HG03469 (cell line): ENCODE results near the gene MAMDC2.

Experiments used
- ATAC-seq: cut with Tn5 transposase; IDR thresholded peaks from one replicate; pipeline ENCODE4 v1.9.1; 2021; ENCODE audit warnings: mild to moderate bottlenecking, moderate library complexity, moderate number of reproducible peaks; ENCODE audit not compliant: unreplicated experiment

MAMDC2 gene, protein sequence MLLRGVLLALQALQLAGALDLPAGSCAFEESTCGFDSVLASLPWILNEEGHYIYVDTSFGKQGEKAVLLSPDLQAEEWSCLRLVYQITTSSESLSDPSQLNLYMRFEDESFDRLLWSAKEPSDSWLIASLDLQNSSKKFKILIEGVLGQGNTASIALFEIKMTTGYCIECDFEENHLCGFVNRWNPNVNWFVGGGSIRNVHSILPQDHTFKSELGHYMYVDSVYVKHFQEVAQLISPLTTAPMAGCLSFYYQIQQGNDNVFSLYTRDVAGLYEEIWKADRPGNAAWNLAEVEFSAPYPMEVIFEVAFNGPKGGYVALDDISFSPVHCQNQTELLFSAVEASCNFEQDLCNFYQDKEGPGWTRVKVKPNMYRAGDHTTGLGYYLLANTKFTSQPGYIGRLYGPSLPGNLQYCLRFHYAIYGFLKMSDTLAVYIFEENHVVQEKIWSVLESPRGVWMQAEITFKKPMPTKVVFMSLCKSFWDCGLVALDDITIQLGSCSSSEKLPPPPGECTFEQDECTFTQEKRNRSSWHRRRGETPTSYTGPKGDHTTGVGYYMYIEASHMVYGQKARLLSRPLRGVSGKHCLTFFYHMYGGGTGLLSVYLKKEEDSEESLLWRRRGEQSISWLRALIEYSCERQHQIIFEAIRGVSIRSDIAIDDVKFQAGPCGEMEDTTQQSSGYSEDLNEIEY

DNA sequence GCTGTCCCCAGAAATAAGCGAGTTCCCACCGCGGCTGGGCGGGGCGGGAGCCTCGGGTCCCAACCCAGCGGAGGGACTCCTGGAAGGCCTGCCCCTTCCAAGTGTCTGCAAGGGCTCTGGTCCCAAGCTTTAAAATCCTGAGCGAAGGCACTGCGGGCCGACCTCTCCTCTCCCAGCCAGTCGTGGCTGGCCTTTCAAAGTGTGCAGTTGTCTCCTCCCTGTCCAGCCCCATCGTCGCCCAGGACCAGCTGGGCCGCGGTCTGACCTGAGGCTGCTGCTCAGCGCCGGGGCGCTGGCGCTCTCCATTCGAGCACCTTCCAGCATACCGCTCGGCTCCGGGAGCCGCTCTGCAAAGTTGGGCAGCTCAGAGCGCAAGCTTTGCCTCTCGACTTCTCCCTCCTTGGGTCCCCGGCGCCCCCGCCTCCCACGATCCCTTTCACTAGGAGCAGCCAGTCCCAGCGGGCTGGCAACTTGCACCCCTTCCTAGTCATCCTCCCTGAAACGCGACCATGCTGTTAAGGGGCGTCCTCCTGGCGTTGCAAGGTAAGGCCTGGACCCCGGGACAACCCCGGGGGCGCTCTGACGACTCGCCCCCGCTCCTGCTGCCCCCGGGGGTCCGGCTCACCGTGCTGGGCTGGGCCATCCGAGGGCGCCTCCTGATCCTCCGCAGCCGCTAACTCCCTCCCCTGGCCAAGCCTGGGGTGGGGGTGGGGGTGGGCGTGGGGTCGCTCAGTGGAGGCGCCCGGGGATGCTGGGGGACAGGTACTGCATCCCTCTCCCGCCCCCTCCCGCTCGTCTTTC is at the start of gene MAMDC2:
Gene MAMDC2, plus strand, starts transcription at position 160 of the 801 bp plus-strand sequence. Its CDS starts 350 bp downstream, at position 510.
- ATAC-seq, result no peak

DNA sequence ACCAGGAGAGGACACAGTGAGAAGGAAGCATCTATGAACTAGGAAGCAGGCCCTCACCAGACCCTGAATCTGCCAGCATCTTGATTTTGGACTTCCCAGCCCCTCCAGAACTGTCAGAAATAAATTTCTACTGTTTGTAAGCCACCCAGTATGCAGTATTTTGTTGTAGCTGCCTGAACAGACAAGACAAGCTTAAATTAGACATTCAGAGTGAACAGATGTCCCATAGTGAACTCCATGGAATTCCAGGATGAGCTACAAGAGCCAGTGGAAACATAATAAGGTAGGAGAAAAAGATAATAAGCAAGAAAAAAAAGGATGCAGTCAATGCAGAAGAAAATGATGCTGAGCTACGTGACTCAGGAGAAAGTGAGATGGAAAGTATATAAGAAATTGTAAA is 47.8 kb upstream of the MAMDC2 start:
- ATAC-seq, result no peak

DNA sequence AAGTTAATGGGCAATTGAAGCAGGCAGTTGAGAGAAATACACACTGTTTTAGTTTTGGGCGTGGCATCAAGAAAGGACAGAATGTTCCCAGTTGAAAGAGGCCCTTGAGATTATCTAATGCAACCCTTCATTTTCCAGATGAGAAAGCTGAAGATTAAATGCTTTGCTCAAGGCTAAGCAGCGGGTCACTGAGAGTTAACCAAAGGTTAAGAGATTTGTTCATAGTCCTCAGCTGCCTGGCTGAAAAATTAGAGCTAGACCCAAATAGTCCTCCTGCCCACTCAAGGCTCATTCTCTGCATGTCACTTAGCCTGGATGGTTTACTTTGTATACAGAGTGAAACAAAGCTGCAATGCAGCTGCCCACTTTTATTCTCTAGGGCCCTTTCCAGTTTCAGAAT is 46.7 kb upstream of the MAMDC2 start:
- ATAC-seq, result no peak

DNA sequence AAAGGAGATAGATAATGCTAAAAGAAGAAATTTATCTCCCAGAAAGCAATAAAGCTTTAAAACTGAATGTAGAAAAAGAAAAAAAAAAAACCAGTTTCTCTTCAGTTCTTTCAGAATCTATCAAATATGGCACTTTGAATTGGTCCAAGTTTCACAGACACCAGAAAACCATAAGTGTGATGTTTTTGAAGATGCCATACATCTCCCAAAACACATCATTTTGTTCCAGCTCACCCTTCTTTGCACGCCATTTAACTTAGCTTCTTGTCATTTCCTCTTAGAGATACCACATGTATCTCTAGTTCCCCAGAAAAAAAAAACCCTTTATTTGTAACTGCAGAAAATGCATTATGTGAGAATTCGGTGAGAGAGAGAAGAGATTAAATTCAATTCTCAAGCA is 46.1 kb upstream of the MAMDC2 start:
- ATAC-seq, result no peak

DNA sequence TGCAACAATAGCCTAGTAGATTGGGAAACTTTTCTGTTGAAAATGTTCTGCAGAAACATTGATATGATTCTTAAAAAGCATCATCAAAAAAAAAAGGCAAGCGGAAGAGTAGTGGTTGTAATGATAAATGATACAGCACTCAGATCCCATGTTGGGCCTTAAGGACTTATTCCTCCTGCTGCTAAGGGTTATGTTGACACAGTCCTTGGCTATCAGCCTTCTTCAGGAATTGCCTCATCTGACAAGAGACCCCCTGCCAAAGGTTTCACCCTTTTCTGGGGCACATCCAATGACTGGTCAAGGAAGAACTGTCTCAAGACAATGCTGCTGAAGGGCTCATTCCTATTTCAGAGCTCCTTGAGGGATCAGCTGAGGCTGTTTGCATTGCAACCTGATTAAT is 44.3 kb upstream of the MAMDC2 start:
- no peak for ATAC-seq

DNA sequence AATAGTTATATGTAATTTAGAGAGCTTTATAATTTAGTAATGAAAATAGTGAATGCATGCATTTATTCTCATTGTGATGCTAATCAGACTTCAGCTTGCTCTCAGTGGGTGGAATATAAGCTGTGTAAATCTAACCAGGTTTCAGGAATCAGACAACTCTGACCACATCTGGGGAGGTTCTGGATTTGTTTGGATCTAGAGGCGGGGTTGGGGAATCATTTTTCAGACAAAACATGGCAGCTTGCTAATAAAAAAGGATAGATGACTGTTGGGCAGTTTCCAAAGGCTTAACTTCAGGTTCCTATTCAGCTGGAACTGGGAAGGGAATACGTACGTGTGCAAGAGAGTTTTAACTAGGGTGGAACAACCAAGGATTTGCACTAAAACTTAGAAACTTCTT is 43.2 kb upstream of the MAMDC2 start:
- no peak for ATAC-seq

DNA sequence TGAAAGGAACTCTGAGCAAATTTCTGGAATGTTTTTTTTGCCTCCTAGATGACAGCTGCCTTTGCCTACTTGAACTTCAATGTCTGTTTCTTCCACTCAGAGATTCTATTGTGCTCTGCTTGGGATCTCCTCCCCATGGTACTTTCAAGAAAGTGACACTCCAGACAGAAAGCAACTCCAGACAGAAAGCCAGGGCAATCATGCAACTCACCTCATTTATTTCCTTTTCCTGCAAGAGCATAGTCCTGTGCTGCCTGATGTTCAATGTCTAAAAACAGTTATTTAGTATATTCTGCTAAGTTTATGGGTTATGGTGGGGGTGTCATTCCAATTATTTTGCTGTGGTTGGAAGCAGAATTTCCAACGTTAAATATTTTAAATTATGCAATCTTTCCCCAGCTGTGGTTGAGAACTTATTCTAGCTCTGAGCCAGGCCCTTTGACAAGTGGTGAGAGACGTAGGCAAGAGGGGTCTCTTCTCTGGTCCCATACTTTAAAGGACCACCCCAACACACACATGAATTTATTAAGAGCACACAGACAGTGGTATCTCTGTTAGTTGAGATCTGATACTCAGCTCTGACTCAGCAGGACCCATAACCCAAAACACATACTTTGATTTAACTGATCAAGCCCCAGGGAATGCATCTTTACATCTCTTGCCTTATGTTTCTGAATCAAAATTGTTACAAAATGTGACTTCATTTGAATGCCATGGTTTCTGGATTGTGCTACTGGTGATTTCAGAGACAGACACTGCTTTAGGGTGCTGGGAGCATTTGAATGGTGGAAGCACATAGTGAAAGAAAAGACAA is 39.5 kb upstream of the MAMDC2 start:
- no peak for ATAC-seq

DNA sequence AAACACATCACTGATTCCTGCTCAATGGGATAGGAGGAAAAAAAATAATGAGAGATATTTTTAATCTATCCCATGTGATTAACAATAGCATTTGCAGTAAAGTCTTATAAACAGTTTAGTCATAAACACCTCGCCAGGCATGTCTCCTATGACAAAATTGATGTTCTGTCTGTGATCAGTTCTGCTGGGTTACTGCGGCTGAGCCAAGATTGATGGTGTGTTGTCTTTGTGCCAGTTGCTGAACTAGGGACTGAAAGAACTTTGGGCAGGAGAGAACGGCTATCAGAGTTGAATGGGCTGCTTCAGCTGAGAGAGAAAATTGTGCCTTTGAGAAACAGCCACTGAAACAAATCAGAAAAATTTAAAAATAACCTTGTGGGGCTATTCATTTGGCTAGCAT is 37.3 kb upstream of the MAMDC2 start:
- no peak for ATAC-seq

DNA sequence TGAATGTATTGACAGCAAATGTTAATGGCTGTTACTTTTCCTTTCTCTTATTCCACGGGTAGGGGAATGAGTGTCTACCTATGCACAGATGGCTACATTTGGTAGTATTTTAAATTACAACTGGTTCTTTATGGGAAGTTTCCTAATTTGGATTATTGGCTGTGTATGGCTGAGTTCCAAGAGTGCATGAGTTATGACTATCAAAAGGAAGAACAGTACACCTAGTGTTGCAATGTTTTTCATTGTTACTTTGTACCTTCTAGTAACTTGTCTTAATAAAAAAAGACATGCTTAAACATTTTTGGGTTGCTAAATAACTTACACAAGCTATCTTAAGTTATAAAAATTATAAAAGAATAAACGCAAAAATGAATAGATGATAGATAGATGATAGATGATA is 35.8 kb upstream of the MAMDC2 start:
- ATAC-seq, result no peak

DNA sequence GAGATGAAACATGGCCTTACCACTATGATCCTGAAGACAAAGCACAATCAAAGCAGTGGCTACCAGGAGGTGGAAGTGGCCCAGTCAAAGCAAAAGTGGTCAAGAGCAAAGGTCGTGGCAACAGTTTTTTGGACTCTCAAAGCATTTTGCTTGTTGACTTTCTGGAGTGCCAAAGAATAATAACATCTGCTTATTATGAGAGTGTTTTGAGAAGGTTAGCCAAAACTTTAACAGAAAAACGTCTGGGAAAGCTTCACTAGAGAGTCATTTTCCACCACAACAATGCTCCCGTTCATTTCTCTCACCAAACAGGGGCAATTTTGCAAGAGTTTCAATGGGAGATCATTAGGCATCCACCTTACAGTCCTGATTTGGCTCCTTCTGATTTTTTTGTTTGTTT is 33.6 kb upstream of the MAMDC2 start:
- no peak for ATAC-seq

DNA sequence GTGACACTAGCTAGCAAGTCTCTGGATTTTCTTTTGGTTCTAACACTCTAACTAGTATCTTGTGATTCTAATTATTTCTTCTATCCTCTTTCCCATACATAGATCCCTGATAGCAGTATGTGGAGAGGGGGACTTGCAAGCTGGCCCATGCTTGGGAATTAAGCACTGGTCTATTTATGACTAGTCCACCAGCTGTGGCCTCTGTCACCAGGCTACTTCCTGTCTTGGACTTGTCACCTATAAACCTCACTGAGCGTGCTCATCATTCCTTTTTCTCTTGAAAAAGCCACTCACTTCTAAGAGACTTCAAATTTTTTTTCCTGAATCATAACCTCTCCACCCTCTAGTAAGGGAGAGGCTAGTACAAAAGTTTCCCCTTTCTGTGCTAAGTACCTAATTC is 32.3 kb upstream of the MAMDC2 start:
- no peak for ATAC-seq

DNA sequence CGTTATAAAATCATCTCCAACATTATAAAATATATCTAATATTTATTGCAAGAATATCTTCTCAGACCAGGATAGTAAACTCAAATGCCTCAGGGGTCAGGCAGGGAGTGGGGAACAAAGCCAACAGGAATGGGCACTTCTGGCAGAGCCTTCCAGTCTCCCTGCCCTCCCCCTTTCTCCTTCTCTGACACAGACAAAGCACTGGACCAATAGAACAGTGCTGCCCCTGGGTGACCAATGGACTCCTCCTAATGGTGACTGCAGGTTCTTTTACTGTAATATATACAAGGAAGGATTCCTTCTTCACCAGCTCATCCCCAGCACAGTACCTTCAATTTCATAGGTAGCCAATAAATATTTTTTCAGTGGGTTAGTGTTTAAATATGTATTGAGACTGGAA is 31.1 kb upstream of the MAMDC2 start:
- ATAC-seq, result no peak

DNA sequence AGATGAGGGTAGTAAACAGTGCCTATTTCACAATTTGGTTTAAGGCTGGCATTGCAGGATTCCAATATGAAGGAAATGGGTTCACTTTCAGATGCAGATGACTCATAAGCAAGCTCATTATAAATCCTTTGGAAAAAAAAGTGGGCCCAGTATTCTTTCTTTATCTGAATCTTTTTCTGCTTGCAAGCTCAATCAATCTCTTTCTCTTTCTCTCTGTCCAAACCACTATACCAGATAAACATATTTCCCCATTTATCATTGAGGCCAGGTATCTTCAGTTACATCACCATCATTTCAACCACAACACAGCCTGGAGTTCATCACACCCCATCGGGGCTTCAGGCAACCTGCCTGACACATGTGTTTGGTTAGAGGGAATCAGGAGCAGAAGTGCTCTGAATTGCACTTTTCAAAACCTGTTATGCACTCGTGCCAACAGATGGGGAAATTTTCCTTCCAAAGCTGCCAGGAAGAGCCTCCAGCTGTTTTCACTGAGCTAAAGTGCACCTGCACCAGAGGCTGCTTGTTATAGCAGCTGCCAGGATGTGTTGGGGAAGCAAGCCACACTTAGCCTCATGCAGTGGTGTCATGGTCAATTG is 30.0 kb upstream of the MAMDC2 start:
- ATAC-seq, result no peak

DNA sequence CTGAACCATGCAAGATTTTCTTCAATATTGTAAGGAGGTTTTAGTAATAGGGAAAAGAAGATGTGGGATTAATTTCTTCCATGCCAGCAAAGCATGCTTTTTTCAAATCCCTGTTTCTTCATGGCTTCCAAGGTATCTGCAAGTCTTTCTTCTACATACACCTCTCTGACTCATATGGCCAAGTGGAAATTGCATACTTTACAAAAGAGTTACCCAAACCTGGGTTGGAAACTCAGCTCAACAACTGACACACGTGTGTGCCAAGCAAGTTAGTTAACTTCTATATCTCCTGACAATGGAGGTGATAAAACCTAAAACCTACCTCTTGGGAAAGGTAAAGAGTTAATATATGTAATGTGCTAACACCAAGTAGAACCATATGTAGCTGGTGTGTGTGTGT is 28.5 kb upstream of the MAMDC2 start:
- ATAC-seq, result no peak

DNA sequence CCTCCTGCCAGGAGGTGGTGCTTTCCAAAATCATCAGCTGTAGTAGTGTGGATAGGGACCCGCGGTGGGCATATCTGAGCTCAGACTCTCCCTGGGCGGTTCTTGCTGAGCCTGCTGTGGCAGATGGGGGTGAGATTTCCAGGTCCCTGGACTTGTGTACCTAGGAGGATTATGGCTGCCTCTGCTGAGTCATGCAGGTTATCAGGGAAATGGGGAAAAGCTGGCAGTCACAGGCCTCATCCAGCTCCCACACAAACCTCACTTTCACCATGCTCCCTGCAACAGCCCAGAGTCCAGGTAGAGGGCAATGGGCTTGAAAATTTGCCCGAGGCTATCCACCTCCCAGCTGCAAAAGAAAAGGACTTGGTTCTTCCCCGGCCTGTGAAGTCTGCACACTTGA is 23.4 kb upstream of the MAMDC2 start:
- no peak for ATAC-seq

DNA sequence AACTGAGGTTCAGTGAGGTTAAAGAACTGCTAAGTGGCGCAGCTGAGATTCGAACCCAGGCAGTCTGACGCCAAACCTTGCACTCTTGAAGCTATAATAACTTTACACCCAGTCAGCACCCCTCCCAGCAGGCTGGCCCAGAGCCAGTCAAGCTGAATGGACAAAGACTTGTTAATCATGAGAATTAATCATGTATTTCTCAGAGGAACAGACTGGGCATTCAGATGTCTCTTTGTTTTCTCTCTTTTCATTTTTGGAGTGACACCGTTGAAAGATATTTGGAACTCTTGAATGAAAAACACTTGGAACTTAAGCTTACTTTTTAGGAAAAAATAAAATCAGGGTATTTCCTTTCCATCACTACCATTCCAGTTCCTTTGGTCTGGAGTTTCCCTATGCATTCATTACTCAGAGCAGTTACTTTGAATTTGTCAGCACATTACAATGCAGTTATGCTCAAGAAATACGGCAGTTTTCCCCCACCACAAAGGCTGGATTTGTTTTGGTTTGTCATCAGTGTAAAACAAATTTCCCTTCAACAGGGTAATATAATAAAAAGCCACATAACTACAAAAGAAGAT is 22.6 kb upstream of the MAMDC2 start:
- ATAC-seq, result no peak

DNA sequence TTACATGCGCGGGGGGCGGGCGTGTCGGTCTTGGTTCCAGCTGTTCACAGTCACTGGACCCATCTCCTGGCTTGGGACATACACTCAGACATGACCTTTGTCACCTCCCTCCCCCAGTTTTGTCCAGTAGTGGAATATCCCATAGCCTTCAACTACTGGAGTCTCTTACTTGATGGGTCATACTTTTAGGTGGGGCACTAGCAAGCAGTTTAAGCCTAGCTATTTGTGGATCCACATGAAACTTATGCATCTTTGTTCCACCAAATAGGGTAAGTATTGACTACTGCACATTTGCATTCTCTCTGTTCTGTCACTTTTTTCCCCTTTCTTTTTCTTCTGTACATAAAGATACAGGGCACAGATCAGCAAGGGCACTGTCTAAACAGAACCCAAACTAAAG is 15.4 kb upstream of the MAMDC2 start:
- ATAC-seq, result no peak

DNA sequence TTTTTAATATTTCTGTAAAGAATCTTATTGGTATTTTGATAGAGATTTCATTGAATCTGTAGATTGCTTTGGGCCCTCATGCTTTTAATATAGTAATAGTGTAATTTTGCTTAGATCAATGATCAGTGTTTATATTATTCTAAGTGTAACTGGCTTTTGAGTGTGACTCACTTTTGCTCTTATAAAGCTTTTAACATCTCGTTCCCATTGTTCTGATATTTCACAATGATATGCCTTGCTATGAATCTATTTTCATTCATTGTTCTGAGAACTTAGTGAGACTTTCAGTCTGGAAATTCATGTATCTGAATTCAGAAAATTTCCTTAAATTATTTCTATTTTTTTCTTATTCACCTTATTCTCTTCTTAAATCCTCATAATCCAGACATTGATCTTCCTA is 13.5 kb upstream of the MAMDC2 start:
- ATAC-seq, result no peak

DNA sequence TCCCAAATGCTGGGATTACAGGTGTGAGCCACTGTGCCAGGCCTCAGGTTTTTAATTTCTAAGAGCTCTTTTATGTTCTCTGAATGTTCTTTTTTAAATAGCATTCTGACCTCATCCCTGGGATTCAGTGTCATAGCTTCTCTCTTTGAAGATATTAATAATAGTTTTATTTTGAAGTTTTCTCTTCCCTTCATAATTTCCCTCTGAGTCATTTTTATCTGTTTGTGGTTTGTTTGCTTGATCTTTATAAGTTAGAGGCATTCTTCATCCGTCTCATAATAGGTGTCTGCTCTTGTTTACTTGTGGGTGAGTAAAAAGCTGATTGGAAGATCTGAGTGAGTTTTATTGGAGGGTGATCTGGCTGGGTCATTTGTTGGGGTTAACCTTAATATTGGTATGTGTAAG is 12.5 kb upstream of the MAMDC2 start:
- no peak for ATAC-seq

DNA sequence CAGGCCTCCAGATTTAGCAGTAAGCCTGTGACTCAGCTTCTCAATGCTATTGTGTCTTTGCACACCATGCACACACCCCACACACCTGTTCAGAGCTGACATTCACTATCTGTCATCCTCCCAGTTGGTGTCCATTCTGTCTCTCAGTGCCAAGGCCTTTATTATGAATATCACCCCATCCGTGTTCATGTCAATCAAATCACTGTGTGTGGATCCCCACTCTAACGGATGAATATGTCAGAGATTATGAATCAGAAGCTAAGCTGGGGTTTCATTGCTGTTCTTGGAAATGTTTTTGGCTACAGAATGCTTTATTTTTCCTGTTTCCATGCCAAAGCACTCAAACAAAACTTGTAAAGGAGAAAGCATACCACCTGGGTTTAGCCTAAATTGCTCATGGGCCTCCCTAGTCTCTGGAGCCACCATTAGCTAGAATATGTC is 9.4 kb upstream of the MAMDC2 start:
- no peak for ATAC-seq
